AG04450 (cell line): ENCODE measurements around the gene ACVR2A. TPM values are rescaled to one million over a fixed set of nuclear protein-coding genes. Genes with fewer than 3 reads are reported as not detected.

Source experiments
- CTCF ChIA-PET: fragments of 300-600, 350-600 bp; formaldehyde crosslinking; extraction: SDS; loops from one replicate; lab custom pipeline; 2022; ENCODE audit warnings: antibody characterized with exemption, inconsistent platforms; lab: Charles Lee
- POLR2A ChIA-PET: fragments of 350-600 bp; formaldehyde crosslinking; extraction: SDS; loops from one replicate; lab custom pipeline; 2021; ENCODE audit warnings: antibody characterized with exemption, inconsistent platforms; lab: Yijun Ruan, JAX
- DNase-seq: peaks from one replicate; pipeline ENCODE4 v3.0.0-alpha.2; 2011; ENCODE audit warnings: low read depth, low spot score
- H3K27ac ChIP-seq: one replicate; pipeline ENCODE4 v1.5.1; 2012; ENCODE audit warnings: low read depth, low read length, control low read depth
- H3K27me3 ChIP-seq: one replicate; pipeline ENCODE4 v1.6.0; 2012; ENCODE audit warnings: low read length; ENCODE audit not compliant: control insufficient read depth, insufficient read depth
- H3K4me3 ChIP-seq: 2 replicates; pipeline ENCODE4 v1.5.1; 2011; ENCODE audit warnings: mild to moderate bottlenecking, low read depth, low read length, control low read depth
- H3K9me3 ChIP-seq: 2 replicates; pipeline ENCODE4 v1.5.1; 2012; ENCODE audit warnings: low read length; ENCODE audit not compliant: control insufficient read depth, insufficient read depth
- polyA plus RNA-seq: library from polyadenylated mRNA; depleted of rRNA; stranded (reverse); fragments of >200 nt; gene quantifications from 2 replicates; pipeline ENCODE4 v1.2.3, GENCODE V29; 2011
- TF ChIP-seq, protein P1 (sequence below): IDR thresholded peaks from 2 replicates; pipeline ENCODE4 v1.5.1; 2011; ENCODE audit warnings: low read depth, low read length, control low read depth, inconsistent platforms

ACVR2A gene
- polyA plus RNA-seq, 1 experiment, result 5.1 TPM

DNA sequence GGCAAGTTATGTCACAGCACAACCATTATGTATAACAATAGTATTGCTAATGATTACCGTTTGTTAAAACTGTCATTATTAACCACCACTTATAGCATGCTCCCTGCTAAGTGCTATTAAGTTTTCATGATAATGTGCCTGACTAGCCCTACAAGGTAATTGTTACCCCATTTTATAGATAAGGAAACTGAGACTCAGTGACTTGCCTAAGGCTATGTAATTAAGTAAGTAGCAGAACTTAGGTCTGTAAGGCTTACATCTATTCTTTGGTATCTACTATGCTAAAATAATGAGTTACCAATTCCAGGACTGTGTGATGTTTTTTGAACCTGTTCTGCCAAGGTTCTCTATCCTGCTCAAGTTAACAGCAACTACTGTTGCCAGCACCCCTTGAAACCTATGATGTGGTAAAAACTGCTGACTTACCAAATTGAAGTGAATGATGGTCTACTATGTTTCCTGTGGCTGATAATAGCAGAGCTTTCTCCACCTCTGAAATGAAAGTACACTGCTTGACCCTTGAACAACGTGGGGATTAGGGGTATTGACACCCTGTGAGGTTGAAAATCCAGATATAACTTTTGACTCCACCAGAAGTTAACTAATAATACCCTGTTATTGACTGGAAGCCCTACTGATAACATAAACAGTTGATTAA, 18.2 kb downstream of the ACVR2A start:
- H3K4me3 ChIP-seq, result no peak overlapping the region
- H3K27me3 ChIP-seq, result no peaks in the 10 kb centered on the region
- ChIA-PET CTCF (no interaction called here), POLR2A (no interaction called here)
- DNase-seq, result no peak
- H3K27ac ChIP-seq, result no peak overlapping the region
- TF ChIP-seq, protein P1, sequence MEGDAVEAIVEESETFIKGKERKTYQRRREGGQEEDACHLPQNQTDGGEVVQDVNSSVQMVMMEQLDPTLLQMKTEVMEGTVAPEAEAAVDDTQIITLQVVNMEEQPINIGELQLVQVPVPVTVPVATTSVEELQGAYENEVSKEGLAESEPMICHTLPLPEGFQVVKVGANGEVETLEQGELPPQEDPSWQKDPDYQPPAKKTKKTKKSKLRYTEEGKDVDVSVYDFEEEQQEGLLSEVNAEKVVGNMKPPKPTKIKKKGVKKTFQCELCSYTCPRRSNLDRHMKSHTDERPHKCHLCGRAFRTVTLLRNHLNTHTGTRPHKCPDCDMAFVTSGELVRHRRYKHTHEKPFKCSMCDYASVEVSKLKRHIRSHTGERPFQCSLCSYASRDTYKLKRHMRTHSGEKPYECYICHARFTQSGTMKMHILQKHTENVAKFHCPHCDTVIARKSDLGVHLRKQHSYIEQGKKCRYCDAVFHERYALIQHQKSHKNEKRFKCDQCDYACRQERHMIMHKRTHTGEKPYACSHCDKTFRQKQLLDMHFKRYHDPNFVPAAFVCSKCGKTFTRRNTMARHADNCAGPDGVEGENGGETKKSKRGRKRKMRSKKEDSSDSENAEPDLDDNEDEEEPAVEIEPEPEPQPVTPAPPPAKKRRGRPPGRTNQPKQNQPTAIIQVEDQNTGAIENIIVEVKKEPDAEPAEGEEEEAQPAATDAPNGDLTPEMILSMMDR, result no peak
- H3K9me3 ChIP-seq, result no peaks in the 10 kb centered on the region

DNA sequence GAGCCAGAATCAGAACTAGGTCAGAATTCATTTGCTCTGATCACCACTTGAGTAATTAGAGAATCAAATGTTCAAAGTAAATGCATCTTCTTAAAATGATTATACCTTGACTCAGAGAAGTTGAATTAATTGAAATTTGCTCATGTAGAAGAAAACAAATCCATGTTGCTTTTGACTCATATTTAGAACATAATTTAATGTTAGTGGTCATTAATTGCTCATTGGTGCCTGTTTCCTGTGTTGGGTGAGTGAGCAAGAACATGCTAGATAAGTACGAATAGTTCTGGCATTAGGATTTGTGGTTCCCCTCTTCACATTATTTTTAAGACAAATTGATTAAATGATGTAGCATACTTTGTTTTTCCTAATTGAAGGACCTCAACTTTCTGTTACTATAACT, 19.0 kb downstream of the ACVR2A start:
- no peak for DNase-seq
- TF ChIP-seq, protein P1, result no peak
- POLR2A ChIA-PET, result no interaction called here
- CTCF ChIA-PET, result no interaction called here
- H3K9me3 ChIP-seq, result no peaks in the 10 kb centered on the region
- H3K4me3 ChIP-seq, result no peak overlapping the region
- H3K27ac ChIP-seq, result no peak overlapping the region
- H3K27me3 ChIP-seq, result no peaks in the 10 kb centered on the region

DNA sequence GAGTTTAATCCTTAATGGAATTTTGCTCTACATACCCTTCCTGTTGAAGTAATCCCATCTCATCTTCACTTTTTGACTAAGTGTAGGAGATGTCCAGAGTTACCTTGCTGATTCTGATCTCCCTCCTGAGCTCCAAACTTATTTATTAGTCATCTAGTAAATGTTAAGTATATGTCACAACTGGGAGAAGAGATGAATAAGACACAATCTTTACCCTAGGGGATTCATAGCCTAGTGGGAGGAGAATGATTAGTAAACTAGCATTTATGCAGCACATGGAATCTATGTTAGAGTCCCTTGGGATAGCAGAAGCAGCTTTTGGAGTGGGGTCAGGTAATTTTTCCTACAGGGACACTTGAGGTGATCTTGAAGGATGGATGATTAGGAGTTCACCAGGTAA, 20.7 kb downstream of the ACVR2A start:
- CTCF ChIA-PET, result no interaction called here
- DNase-seq, result no peak
- H3K27ac ChIP-seq, result no peak overlapping the region
- TF ChIP-seq, protein P1, result no peak
- no peaks in the 10 kb centered on the region for H3K27me3 ChIP-seq
- POLR2A ChIA-PET, result no interaction called here
- no peak overlapping the region for H3K4me3 ChIP-seq
- no peaks in the 10 kb centered on the region for H3K9me3 ChIP-seq

DNA sequence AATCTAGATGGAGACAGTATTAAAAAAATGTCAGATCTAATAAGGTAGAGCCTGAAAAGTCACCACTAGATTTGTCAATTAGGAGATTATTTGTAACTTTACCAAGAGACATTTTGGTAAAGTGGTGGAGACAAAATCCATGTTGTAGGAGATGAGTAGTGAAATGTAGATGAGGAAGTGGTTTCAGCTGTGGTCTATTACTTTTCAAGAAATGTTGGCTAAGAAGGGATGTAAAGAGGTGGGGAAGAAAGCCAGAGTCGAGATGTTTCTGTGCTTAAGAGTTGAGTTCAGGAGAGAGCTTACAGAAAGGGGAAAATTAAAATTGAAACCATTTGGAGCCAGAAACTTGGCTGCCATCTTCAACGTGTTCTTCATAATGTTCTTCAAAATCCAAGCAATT, 22.2 kb downstream of the ACVR2A start:
- Histone ChIP-seq H3K27me3 (no peaks in the 10 kb centered on the region), H3K27ac (no peak overlapping the region), H3K4me3 (no peak overlapping the region), H3K9me3 (no peaks in the 10 kb centered on the region)
- POLR2A ChIA-PET, result no interaction called here
- CTCF ChIA-PET, result no interaction called here
- no peak for DNase-seq
- TF ChIP-seq, protein P1, result no peak

DNA sequence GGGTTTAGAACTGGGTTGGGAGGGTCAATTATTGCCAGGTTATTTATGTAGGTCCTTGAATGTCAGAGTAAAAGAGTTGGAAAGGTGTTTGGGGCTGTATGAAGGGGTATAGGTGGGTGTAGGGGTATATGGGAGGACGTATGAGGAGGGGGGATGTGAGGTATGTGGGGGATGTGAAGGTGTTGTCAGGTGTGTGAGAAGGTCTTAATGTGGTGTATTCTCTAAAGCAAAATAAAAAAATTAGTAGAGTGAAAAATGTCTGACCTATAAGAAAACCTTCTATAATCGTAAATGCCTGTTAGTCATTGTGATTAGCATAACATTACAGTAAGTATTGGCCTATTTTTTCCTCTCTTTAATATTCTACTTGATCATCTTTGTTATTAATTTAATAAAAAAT, 25.1 kb downstream of the ACVR2A start:
- Histone ChIP-seq H3K4me3 (no peak overlapping the region), H3K27ac (no peak overlapping the region), H3K9me3 (no peaks in the 10 kb centered on the region), H3K27me3 (no peaks in the 10 kb centered on the region)
- CTCF ChIA-PET, result no interaction called here
- POLR2A ChIA-PET, result no interaction called here
- TF ChIP-seq, protein P1, result no peak
- no peak for DNase-seq
